NK-92 treated with Interleukin-12 subunit alpha and Interleukin-12 subunit beta, amount 100 ng/mL, for 24 hours (cell line): ENCODE measurements around the gene DYRK2.

Experiments
- DNase-seq: peaks from one replicate; lab custom pipeline; 2025; lab: John Stamatoyannopoulos, UW

Gene DYRK2

GRCh38 chr12:67648521-67649260 is at the start of gene DYRK2:
Gene DYRK2 (plus strand): TSS chr12:67648745. CDS start chr12:67649134, 389 bp downstream.
- peak; percentile 67 for DNase-seq

- DNase-seq, result no peak
These were observed 48.9 kb upstream of the DYRK2 start for GRCh38 chr12:67599691-67600090.

GRCh38 chr12:67601126-67601525 is 47.4 kb upstream of the DYRK2 start:
- DNase-seq, result no peak

- DNase-seq, result no peak
These were observed 39.2 kb upstream of the DYRK2 start for GRCh38 chr12:67609226-67609870.

GRCh38 chr12:67613040-67613439 is 35.5 kb upstream of the DYRK2 start:
- no peak for DNase-seq

- DNase-seq, result no peak
These were observed 30.9 kb upstream of the DYRK2 start for GRCh38 chr12:67617629-67618028.

- DNase-seq, result no peak
These were observed 30.2 kb upstream of the DYRK2 start for GRCh38 chr12:67618303-67618702.

GRCh38 chr12:67621112-67621511 is 27.4 kb upstream of the DYRK2 start:
- no peak for DNase-seq

GRCh38 chr12:67621926-67622325 is 26.6 kb upstream of the DYRK2 start:
- no peak for DNase-seq

GRCh38 chr12:67623259-67623658 is 25.3 kb upstream of the DYRK2 start:
- no peak for DNase-seq

GRCh38 chr12:67624355-67624754 is 24.2 kb upstream of the DYRK2 start:
- no peak for DNase-seq

GRCh38 chr12:67625004-67625403 is 23.5 kb upstream of the DYRK2 start:
- no peak for DNase-seq

GRCh38 chr12:67626156-67626555 is 22.4 kb upstream of the DYRK2 start:
- DNase-seq, result no peak

- peak; percentile 36 for DNase-seq
These were observed 18.0 kb upstream of the DYRK2 start for GRCh38 chr12:67630373-67631088.

- no peak for DNase-seq
These were observed 16.5 kb upstream of the DYRK2 start for GRCh38 chr12:67632005-67632404.

- DNase-seq, result no peak
These were observed 15.4 kb upstream of the DYRK2 start for GRCh38 chr12:67633024-67633610.

- no peak for DNase-seq
These were observed 14.8 kb upstream of the DYRK2 start for GRCh38 chr12:67633708-67634107.

- no peak for DNase-seq
These were observed 14.2 kb upstream of the DYRK2 start for GRCh38 chr12:67634303-67634761.

- DNase-seq, result no peak
These were observed 10.8 kb upstream of the DYRK2 start for GRCh38 chr12:67637718-67638117.

GRCh38 chr12:67638694-67639093 is 9.9 kb upstream of the DYRK2 start:
- DNase-seq, result no peak

GRCh38 chr12:67640863-67641262 is 7.7 kb upstream of the DYRK2 start:
- DNase-seq, result no peak

- no peak for DNase-seq
These were observed 3.4 kb upstream of the DYRK2 start for GRCh38 chr12:67645126-67645525.

GRCh38 chr12:67645601-67646000 is 2.9 kb upstream of the DYRK2 start:
- no peak for DNase-seq
